ENCODE results near the gene GNL3L. TPM values are rescaled to one million over a fixed set of nuclear protein-coding genes. Genes with fewer than 3 reads are reported as not detected.
"Not testable (repeated sequence)": the region's sequence is repeated elsewhere in the genome, so short reads cannot be mapped to it uniquely, and the experiment has no call there.

GNL3L gene
- total and polyA plus RNA-seq, 4 donors, result 3.8 to 22.1 (median 11.4) TPM

- TF ChIP-seq RXRA (IDR thresholded peaks at IDR 0.05) (no peak), HNF4G (IDR thresholded peaks at IDR 0.05) (no peak), FOXA2 (IDR thresholded peaks at IDR 0.05) (no peak)
- TF ChIP-seq, protein P1, sequence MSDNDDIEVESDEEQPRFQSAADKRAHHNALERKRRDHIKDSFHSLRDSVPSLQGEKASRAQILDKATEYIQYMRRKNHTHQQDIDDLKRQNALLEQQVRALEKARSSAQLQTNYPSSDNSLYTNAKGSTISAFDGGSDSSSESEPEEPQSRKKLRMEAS (IDR thresholded peaks at IDR 0.05), result no peak
Observed at GRCh38 chrX:54570332-54570731, 40.3 kb downstream of the GNL3L start (continued).

GRCh38 chrX:54572641-54573040, 42.6 kb downstream of the GNL3L start:
- WGBS, result 98% methylated on average over 25 of the region's 31 CpGs
- not testable (repeated sequence) for H3K4me1 ChIP-seq (ENCODE audit: control insufficient read depth in 4 of 4, insufficient read depth in 4 of 4, low read length in 3 of 4); H3K4me3 ChIP-seq (ENCODE audit: low read depth in 1 of 3, low read length in 3 of 3); H3K9me3 ChIP-seq (ENCODE audit: control insufficient read depth in 4 of 4, low read length in 3 of 4); H3K27ac ChIP-seq (ENCODE audit: low read depth in 1 of 2, low read length in 2 of 2); DNase-seq (ENCODE audit: low spot score); H3K27me3 ChIP-seq (ENCODE audit: control insufficient read depth in 4 of 4, insufficient read depth in 4 of 4, low read length in 3 of 4); H3K9ac ChIP-seq (ENCODE audit: low read depth in 1 of 2, low read length in 2 of 2); H3K36me3 ChIP-seq (ENCODE audit: control insufficient read depth in 4 of 4, insufficient read depth in 3 of 4, low read depth in 1 of 4, low read length in 3 of 4)

DNA sequence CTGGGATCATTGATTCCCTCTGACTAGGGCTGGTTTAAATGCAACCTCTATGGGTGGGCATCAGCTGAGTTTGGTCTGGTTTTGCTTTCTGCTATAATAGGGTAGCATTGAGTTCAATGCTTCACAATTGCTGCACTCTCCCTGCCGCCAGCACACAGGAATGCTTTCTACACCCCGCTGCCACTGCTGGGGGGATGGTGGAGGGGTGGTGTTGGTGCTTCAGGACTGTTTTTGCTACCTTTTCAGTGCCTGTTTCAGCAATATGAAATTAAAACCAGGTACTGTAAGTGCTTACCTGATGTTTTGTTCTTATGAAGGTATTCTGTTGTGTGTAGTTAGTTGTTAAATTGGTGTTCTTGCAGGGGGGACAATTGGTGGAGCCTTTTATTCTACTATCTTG, 67.7 kb downstream of the GNL3L start:
- H3K9ac ChIP-seq (ENCODE audit: low read depth in 1 of 2, low read length in 2 of 2), result no peak overlapping the region
- TF ChIP-seq FOXA2 (IDR thresholded peaks at IDR 0.05) (no peak), HNF4G (IDR thresholded peaks at IDR 0.05) (no peak), GABPA (IDR thresholded peaks at IDR 0.05 in 1 of 2, conservative IDR thresholded peaks at IDR 0.05 in 1 of 2) (no peak), RXRA (IDR thresholded peaks at IDR 0.05) (no peak), NR2F2 (IDR thresholded peaks at IDR 0.05) (no peak), HNF4A (conservative IDR thresholded peaks at IDR 0.05) (no peak), ATF3 (IDR thresholded peaks at IDR 0.05) (no peak), CTCF (IDR thresholded peaks at IDR 0.05; ENCODE audit: low read depth, low read length, missing input control) (no peak), JUND (IDR thresholded peaks at IDR 0.05) (no peak), RAD21 (IDR thresholded peaks at IDR 0.05) (no peak), EGR1 (IDR thresholded peaks at IDR 0.05; ENCODE audit: low read depth in 2 of 2) (no peak), FOXA1 (IDR thresholded peaks at IDR 0.05) (no peak), SP1 (IDR thresholded peaks at IDR 0.05) (no peak), TAF1 (conservative IDR thresholded peaks at IDR 0.05) (no peak), REST (IDR thresholded peaks at IDR 0.05) (no peak)
- TF ChIP-seq, protein P2, sequence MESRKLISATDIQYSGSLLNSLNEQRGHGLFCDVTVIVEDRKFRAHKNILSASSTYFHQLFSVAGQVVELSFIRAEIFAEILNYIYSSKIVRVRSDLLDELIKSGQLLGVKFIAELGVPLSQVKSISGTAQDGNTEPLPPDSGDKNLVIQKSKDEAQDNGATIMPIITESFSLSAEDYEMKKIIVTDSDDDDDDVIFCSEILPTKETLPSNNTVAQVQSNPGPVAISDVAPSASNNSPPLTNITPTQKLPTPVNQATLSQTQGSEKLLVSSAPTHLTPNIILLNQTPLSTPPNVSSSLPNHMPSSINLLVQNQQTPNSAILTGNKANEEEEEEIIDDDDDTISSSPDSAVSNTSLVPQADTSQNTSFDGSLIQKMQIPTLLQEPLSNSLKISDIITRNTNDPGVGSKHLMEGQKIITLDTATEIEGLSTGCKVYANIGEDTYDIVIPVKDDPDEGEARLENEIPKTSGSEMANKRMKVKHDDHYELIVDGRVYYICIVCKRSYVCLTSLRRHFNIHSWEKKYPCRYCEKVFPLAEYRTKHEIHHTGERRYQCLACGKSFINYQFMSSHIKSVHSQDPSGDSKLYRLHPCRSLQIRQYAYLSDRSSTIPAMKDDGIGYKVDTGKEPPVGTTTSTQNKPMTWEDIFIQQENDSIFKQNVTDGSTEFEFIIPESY (IDR thresholded peaks at IDR 0.05), result no peak
- TF ChIP-seq, protein P1 (IDR thresholded peaks at IDR 0.05), result no peak
- H3K9me3 ChIP-seq (ENCODE audit: control insufficient read depth in 4 of 4, low read length in 3 of 4), result no peaks in the 10 kb centered on the region
- H3K36me3 ChIP-seq (ENCODE audit: control insufficient read depth in 4 of 4, insufficient read depth in 3 of 4, low read depth in 1 of 4, low read length in 3 of 4), result no peaks in the 10 kb centered on the region
- 98% methylated on average over 2 of the region's 2 CpGs for WGBS
- no peak overlapping the region for H3K27ac ChIP-seq (ENCODE audit: low read depth in 1 of 2, low read length in 2 of 2)
- no peak for DNase-seq (ENCODE audit: low spot score)
- no peak overlapping the region for H3K4me3 ChIP-seq (ENCODE audit: low read depth in 1 of 3, low read length in 3 of 3)
- no peaks in the 10 kb centered on the region for H3K27me3 ChIP-seq (ENCODE audit: control insufficient read depth in 4 of 4, insufficient read depth in 4 of 4, low read length in 3 of 4)
- H3K4me1 ChIP-seq (ENCODE audit: control insufficient read depth in 4 of 4, insufficient read depth in 4 of 4, low read length in 3 of 4), result no peaks in the 10 kb centered on the region
